IMR-90 (cell line): ENCODE data around the gene PGAM4. TPM values are rescaled to one million over a fixed set of nuclear protein-coding genes. Genes with fewer than 3 reads are reported as not detected.

Source experiments
- ATAC-seq: fragments of 200-7000 bp; cut with Tn5 transposase; 2 replicates; pipeline ENCODE4 v1.9.1; 2020; ENCODE audit warnings: low read depth, mild to moderate bottlenecking, moderate library complexity
- BruUV-seq: library from RNA; stranded (reverse); fragments of 400-500 nt; replicated peaks from 2 replicates; lab custom pipeline; 2021; lab: Mats Ljungman, UMichigan
- CTCF ChIA-PET: fragments of 300-600 bp; formaldehyde crosslinking; extraction: SDS; loops from one replicate; lab custom pipeline; 2021; ENCODE audit warnings: antibody characterized with exemption; lab: Yijun Ruan, JAX
- POLR2A ChIA-PET: fragments of 300-600 bp; sonication (Branson Sonifier 250); formaldehyde crosslinking; loops from one replicate; lab custom pipeline; 2022; ENCODE audit warnings: antibody characterized with exemption; ENCODE audit not compliant: unreplicated experiment; lab: Charles Lee
- DNase-seq: peaks from one replicate; pipeline ENCODE4 v3.0.0; 2013
- H2AFZ ChIP-seq: replicated peaks from 2 replicates; pipeline ENCODE3; 2013; ENCODE audit warnings: low read length, mild to moderate bottlenecking; ENCODE audit not compliant: poor library complexity
- H2AK5ac ChIP-seq: 2 replicates; pipeline ENCODE4 v1.6.1; 2013; ENCODE audit warnings: low read depth, low read length, inconsistent platforms
- H2AK9ac ChIP-seq: replicated peaks from 2 replicates; pipeline ENCODE3; 2013; ENCODE audit warnings: mild to moderate bottlenecking, low read depth, low read length, moderate library complexity; ENCODE audit not compliant: poor library complexity
- H2BK120ac ChIP-seq: 2 replicates; pipeline ENCODE4 v1.6.1; 2013; ENCODE audit warnings: low read depth, low read length, inconsistent platforms
- H2BK15ac ChIP-seq: 3 replicates; pipeline ENCODE4 v1.6.1; 2013; ENCODE audit warnings: low read depth, low read length, inconsistent platforms
- H2BK20ac ChIP-seq: 2 replicates; pipeline ENCODE4 v1.6.1; 2013; ENCODE audit warnings: low read depth, mild to moderate bottlenecking, inconsistent platforms, low read length, moderate library complexity
- H2BK5ac ChIP-seq: 2 replicates; pipeline ENCODE4 v1.6.1; 2013; ENCODE audit warnings: mild to moderate bottlenecking, low read depth, low read length, inconsistent platforms; ENCODE audit not compliant: poor library complexity, severe bottlenecking
- H3K14ac ChIP-seq: replicated peaks from 2 replicates; pipeline ENCODE4 v1.6.1; 2013; ENCODE audit warnings: low read depth, low read length, inconsistent platforms
- H3K18ac ChIP-seq: 2 replicates; pipeline ENCODE4 v1.6.1; 2013; ENCODE audit warnings: low read depth, low read length, control low read depth
- H3K23ac ChIP-seq: 2 replicates; pipeline ENCODE4 v1.6.1; 2013; ENCODE audit warnings: low read depth, low read length, inconsistent platforms
- H3K27ac ChIP-seq: 2 replicates; pipeline ENCODE4 v1.5.1; 2013; ENCODE audit warnings: mild to moderate bottlenecking, control low read depth, low read length; ENCODE audit not compliant: insufficient read depth
- H3K27me3 ChIP-seq: 2 replicates; pipeline ENCODE4 v1.6.1; 2013; ENCODE audit warnings: low read length; ENCODE audit not compliant: control insufficient read depth, insufficient read depth
- H3K36me3 ChIP-seq: 2 replicates; pipeline ENCODE4 v1.6.1; 2013; ENCODE audit warnings: low read length, mixed read lengths; ENCODE audit not compliant: control insufficient read depth, insufficient read depth
- H3K4ac ChIP-seq: 2 replicates; pipeline ENCODE4 v1.6.1; 2013; ENCODE audit warnings: low read depth, low read length, inconsistent platforms
- H3K4me1 ChIP-seq: 2 replicates; pipeline ENCODE4 v1.6.1; 2013; ENCODE audit warnings: low read length, mixed read lengths; ENCODE audit not compliant: control insufficient read depth, insufficient read depth
- H3K4me2 ChIP-seq: 2 replicates; pipeline ENCODE4 v1.6.1; 2013; ENCODE audit warnings: low read depth, mild to moderate bottlenecking, control low read depth, low read length, moderate library complexity
- H3K4me3 ChIP-seq: 2 replicates; pipeline ENCODE4 v1.5.1; 2013; ENCODE audit warnings: low read depth, mild to moderate bottlenecking, control low read depth, low read length, moderate library complexity; ENCODE audit not compliant: insufficient read depth
- H3K56ac ChIP-seq: 2 replicates; pipeline ENCODE4 v1.6.1; 2013; ENCODE audit warnings: low read length, inconsistent platforms; ENCODE audit not compliant: insufficient read depth; ENCODE audit errors: extremely low read depth
- H3K79me1 ChIP-seq, 2 experiments: 2 replicates each; pipeline ENCODE4 v1.6.1; 2013; ENCODE audit warnings: low read length in 2 of 2, inconsistent platforms in 1 of 2, low read depth in 1 of 2
- H3K9ac ChIP-seq: 2 replicates; pipeline ENCODE4 v1.6.1; 2013; ENCODE audit warnings: low read depth, low read length, control low read depth
- H3K9me1 ChIP-seq: 2 replicates; pipeline ENCODE4 v1.6.1; 2013; ENCODE audit warnings: low read length, inconsistent platforms; ENCODE audit not compliant: insufficient read depth
- H3K9me3 ChIP-seq: 2 replicates; pipeline ENCODE4 v1.6.1; 2013; ENCODE audit warnings: low read length; ENCODE audit not compliant: control insufficient read depth, insufficient read depth
- H4K20me1 ChIP-seq: 2 replicates; pipeline ENCODE4 v1.6.1; 2013; ENCODE audit warnings: low read length, inconsistent platforms; ENCODE audit not compliant: insufficient read depth
- H4K5ac ChIP-seq: 2 replicates; pipeline ENCODE4 v1.6.1; 2013; ENCODE audit warnings: mild to moderate bottlenecking, low read depth, low read length, control low read depth
- H4K8ac ChIP-seq, 2 experiments: 2 replicates each; pipeline ENCODE4 v1.6.1; 2013; ENCODE audit warnings: low read depth in 2 of 2, low read length in 2 of 2, control low read depth in 1 of 2, inconsistent platforms in 1 of 2
- H4K91ac ChIP-seq: 2 replicates; pipeline ENCODE4 v1.6.1; 2013; ENCODE audit warnings: low read depth, low read length, inconsistent platforms; ENCODE audit not compliant: insufficient read depth
- MAFK ChIP-seq: IDR thresholded peaks from 2 replicates; pipeline ENCODE4 v1.6.1; 2012; ENCODE audit warnings: low read depth, low read length, improper control_type of control experiment
- MXI1 ChIP-seq: IDR thresholded peaks from 2 replicates; pipeline ENCODE4 v1.6.1; 2012; ENCODE audit warnings: low read depth, mild to moderate bottlenecking, low read length, moderate library complexity, borderline replicate concordance
- RAD21 ChIP-seq: IDR thresholded peaks from 2 replicates; pipeline ENCODE4 v1.6.1; 2012; ENCODE audit warnings: low read length, improper control_type of control experiment
- WGBS, 2 experiments: methylation state at CpG; one replicate each; pipeline versions ENCODE4 v1.1.5 to v1.1.7; 2013; ENCODE audit warnings: missing lambda C conversion rate in 2 of 2; ENCODE audit not compliant: insufficient read length in 1 of 2; ENCODE audit errors: extremely low coverage in 2 of 2; 5-methylcytosine and 5-hydroxymethylcytosine counted together
- dilution Hi-C: fragments of 300-500 bp; cut with HindIII; formaldehyde crosslinking; loops from one replicate; pipeline ENCODE4 v1.14.3; 2018; ENCODE audit warnings: low sequenced_read_pairs; ENCODE audit not compliant: unreplicated experiment
- in situ Hi-C: fragments of 300-500 bp; cut with MboI; formaldehyde crosslinking; loops from 3 replicates; pipeline ENCODE4 v1.14.3; 2019; ENCODE audit warnings: low sequenced_read_pairs, inconsistent platforms, mixed read lengths
- intact Hi-C: fragments of 100-400 bp; cut with micrococcal nuclease; formaldehyde crosslinking; loops from 2 replicates; pipeline ENCODE4 v1.10.0; 2022
- polyA plus RNA-seq, 3 experiments: library from polyadenylated mRNA; depleted of rRNA; stranded (reverse); fragments of >200 nt; gene quantifications; 2 replicates each; pipeline ENCODE4 v1.2.3, GENCODE V29; 2012; ENCODE audit warnings: low replicate concordance in 1 of 3
- total RNA-seq: library from RNA; depleted of rRNA; stranded (reverse); fragments of >200 nt; gene quantifications from 2 replicates; pipeline ENCODE4 v1.2.3, GENCODE V29; 2012
- TF ChIP-seq, protein P1 (sequence below): conservative IDR thresholded peaks from 2 replicates; pipeline ENCODE4 v1.5.1; 2012; ENCODE audit warnings: mild to moderate bottlenecking, low read depth, low read length, improper control_type of control experiment

The PGAM4 gene
- total and polyA plus RNA-seq, 2 of the 4 experiments (the other 2 are of a cell fraction), result 0.46 to 0.72 TPM

DNA sequence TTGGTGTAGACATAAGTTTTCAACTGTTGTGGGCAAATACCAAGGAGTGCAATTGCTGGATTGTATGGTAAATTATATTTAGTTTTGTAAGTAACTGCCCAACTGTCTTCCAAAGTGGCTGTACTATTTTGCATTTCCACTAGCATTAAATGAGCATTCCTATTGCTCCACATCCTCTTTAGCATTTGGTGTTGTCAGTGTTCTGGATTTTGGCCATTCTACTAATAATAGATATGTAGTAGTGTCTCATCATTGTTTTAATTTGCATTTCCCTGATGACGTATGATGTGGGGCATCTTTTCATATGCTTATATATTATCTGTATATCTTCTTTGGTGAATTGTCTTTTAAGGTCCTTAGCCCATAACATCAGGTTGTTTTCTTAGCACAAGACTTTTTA, 17.3 kb downstream of the PGAM4 start:
- H2AK5ac ChIP-seq, result no peak overlapping the region
- peaks cover 2% of the 10 kb centered on the region; the same call in 1 of the 2 replicates for H3K4me1 ChIP-seq
- TF ChIP-seq MXI1, result no peak
- TF ChIP-seq RAD21, result no peak
- TF ChIP-seq, protein P1, sequence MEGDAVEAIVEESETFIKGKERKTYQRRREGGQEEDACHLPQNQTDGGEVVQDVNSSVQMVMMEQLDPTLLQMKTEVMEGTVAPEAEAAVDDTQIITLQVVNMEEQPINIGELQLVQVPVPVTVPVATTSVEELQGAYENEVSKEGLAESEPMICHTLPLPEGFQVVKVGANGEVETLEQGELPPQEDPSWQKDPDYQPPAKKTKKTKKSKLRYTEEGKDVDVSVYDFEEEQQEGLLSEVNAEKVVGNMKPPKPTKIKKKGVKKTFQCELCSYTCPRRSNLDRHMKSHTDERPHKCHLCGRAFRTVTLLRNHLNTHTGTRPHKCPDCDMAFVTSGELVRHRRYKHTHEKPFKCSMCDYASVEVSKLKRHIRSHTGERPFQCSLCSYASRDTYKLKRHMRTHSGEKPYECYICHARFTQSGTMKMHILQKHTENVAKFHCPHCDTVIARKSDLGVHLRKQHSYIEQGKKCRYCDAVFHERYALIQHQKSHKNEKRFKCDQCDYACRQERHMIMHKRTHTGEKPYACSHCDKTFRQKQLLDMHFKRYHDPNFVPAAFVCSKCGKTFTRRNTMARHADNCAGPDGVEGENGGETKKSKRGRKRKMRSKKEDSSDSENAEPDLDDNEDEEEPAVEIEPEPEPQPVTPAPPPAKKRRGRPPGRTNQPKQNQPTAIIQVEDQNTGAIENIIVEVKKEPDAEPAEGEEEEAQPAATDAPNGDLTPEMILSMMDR, result no peak
- TF ChIP-seq MAFK, result no peak
- no peak overlapping the region for H2AFZ ChIP-seq
- H3K4ac ChIP-seq, result no peak overlapping the region
- no peak overlapping the region for H3K9ac ChIP-seq
- ChIA-PET CTCF (no interaction called here), POLR2A (no interaction called here)
- DNase-seq (no peak), ATAC-seq (no peak)
- H3K9me3 ChIP-seq, result no peaks in the 10 kb centered on the region
- no peak overlapping the region for H2BK5ac ChIP-seq
- dilution Hi-C loops (no loop called here), in situ Hi-C loops (no loop called here), intact Hi-C loops (no loop called here)
- no peak overlapping the region for H2AK9ac ChIP-seq
- H3K27ac ChIP-seq, result no peak overlapping the region
- no peaks in the 10 kb centered on the region for H3K36me3 ChIP-seq
- no peak overlapping the region for H2BK120ac ChIP-seq
- no CpG with 5 or more reads among the region's 1 CpG for WGBS, 2 experiments
- no peak overlapping the region for H3K18ac ChIP-seq
- H2BK20ac ChIP-seq, result no peak overlapping the region
- H3K79me1 ChIP-seq, result peaks cover 0 to 4% of the 10 kb centered on the region in 2 experiments; a peak in 1 of 4 replicates
- no peak overlapping the region for H4K8ac ChIP-seq
- H3K56ac ChIP-seq, result no peak overlapping the region
- no peak overlapping the region for H3K4me3 ChIP-seq
- no peaks in the 10 kb centered on the region for H3K27me3 ChIP-seq
- H3K4me2 ChIP-seq, result no peak overlapping the region
- no peak overlapping the region for H3K23ac ChIP-seq
- H3K14ac ChIP-seq, result no peak overlapping the region
- no TSS peak for BruUV-seq
- H3K9me1 ChIP-seq, result no peaks in the 10 kb centered on the region
- no peak overlapping the region for H4K91ac ChIP-seq
- H4K20me1 ChIP-seq, result no peaks in the 10 kb centered on the region
- H4K5ac ChIP-seq, result no peak overlapping the region
- H2BK15ac ChIP-seq, result no peak overlapping the region
